ENCODE data around the gene DLX4. TPM values are rescaled to one million over a fixed set of nuclear protein-coding genes. Genes with fewer than 3 reads are reported as not detected.

DLX4 gene
- total and polyA plus RNA-seq, 7 experiments from 2014 or later, result 0.34 to 1.6 (median 0.74) TPM; not detected in 2

GRCh38 chr17:49952912-49953497 lies 16.0 kb upstream of the DLX4 start:
- Mint-ChIP-seq H3K27ac (no peak overlapping the region), H3K4me1 (peaks cover 0 to 2% (median 0%) of the 10 kb centered on the region in 7 donors), H3K36me3 (no peaks in the 10 kb centered on the region), H3K4me3 (no peak overlapping the region), H3K27me3 (peaks cover 38 to 47% (median 42%) of the 10 kb centered on the region in 5 donors), H3K9me3 (no peaks in the 10 kb centered on the region)
- ATAC-seq, result no peak
- no peak overlapping the region for H3K27ac ChIP-seq (ENCODE audit: low read depth, low read length)
- ChIA-PET POLR2A (interaction anchor here (1.1 kb wide), 1 partner anchor 43 kb away, joined by 3 read pairs; no protein-coding TSS in a partner anchor), CTCF (interaction anchor here (0.6 to 5.6 kb wide), 11 partner anchors 10 to 725 kb away, joined by 3 to 152 read pairs (median 4); partner anchors contain the start of gene DLX3)
- no peaks in the 10 kb centered on the region for H3K4me1 ChIP-seq (ENCODE audit: control insufficient read depth in 2 of 2, insufficient read depth in 2 of 2, low read length in 2 of 2)
- H3K4me3 ChIP-seq (ENCODE audit: low read length), result no peak overlapping the region
- no peaks in the 10 kb centered on the region for H3K27me3 ChIP-seq (ENCODE audit: control insufficient read depth in 2 of 2, insufficient read depth in 2 of 2, low read length in 2 of 2)
- no peak for DNase-seq
- intact Hi-C loops (cut with micrococcal nuclease), result loop anchor here (1.0 to 5.0 kb wide), 7 partner anchors 15 to 139 kb away; no protein-coding TSS in a partner anchor
- no peaks in the 10 kb centered on the region for H3K36me3 ChIP-seq (ENCODE audit: control insufficient read depth in 2 of 3, insufficient read depth in 3 of 3, low read length in 3 of 3)
- no peaks in the 10 kb centered on the region for H3K9me3 ChIP-seq (ENCODE audit: control insufficient read depth in 2 of 3, low read length in 3 of 3)

GRCh38 chr17:49955157-49955556 lies 13.8 kb upstream of the DLX4 start:
- Mint-ChIP-seq H3K27me3 (peaks cover 24 to 46% (median 34%) of the 10 kb centered on the region in 5 donors), H3K27ac (no peak overlapping the region)
- CTCF ChIA-PET, result interaction anchor here (1.0 to 1.2 kb wide), 2 partner anchors 42 to 79 kb away, joined by 3 to 6 read pairs; no protein-coding TSS in a partner anchor

GRCh38 chr17:49956780-49957179 lies 12.2 kb upstream of the DLX4 start:
- intact Hi-C loops (cut with micrococcal nuclease), result no loop called here
- Histone ChIP-seq H3K4me1 (ENCODE audit: control insufficient read depth in 2 of 2, insufficient read depth in 2 of 2, low read length in 2 of 2) (no peaks in the 10 kb centered on the region), H3K4me3 (ENCODE audit: low read length) (no peak overlapping the region), H3K9me3 (ENCODE audit: control insufficient read depth in 2 of 3, low read length in 3 of 3) (no peaks in the 10 kb centered on the region), H3K27ac (ENCODE audit: low read depth, low read length) (no peak overlapping the region), H3K27me3 (ENCODE audit: control insufficient read depth in 2 of 2, insufficient read depth in 2 of 2, low read length in 2 of 2) (no peaks in the 10 kb centered on the region), H3K36me3 (ENCODE audit: control insufficient read depth in 2 of 3, insufficient read depth in 3 of 3, low read length in 3 of 3) (no peaks in the 10 kb centered on the region)
- DNase-seq, result no peak
- no peak for ATAC-seq
- H3K4me1 Mint-ChIP-seq, result peaks cover 0 to 3% (median 0%) of the 10 kb centered on the region in 7 donors
- CTCF ChIA-PET, result interaction anchor here (0.7 to 2.0 kb wide), 3 partner anchors 40 to 77 kb away, joined by 3 to 16 read pairs (median 5); partner anchors contain the start of gene DLX3
- H3K36me3 Mint-ChIP-seq, result no peaks in the 10 kb centered on the region
- peaks cover 25 to 40% (median 38%) of the 10 kb centered on the region in 5 donors for H3K27me3 Mint-ChIP-seq
- peaks cover 0 to 1% (median 0%) of the 10 kb centered on the region in 11 donors for H3K9me3 Mint-ChIP-seq
- H3K27ac Mint-ChIP-seq, result no peak overlapping the region
- POLR2A ChIA-PET, result interaction anchor here (0.7 kb wide), 1 partner anchor 10 kb away, joined by 3 read pairs; no protein-coding TSS in a partner anchor
- no peak overlapping the region for H3K4me3 Mint-ChIP-seq

More at GRCh38 chr17:49955157-49955556, 13.8 kb upstream of the DLX4 start:
- Mint-ChIP-seq H3K4me1 (peaks cover 0 to 3% (median 0%) of the 10 kb centered on the region in 7 donors), H3K36me3 (no peaks in the 10 kb centered on the region), H3K9me3 (no peaks in the 10 kb centered on the region), H3K4me3 (no peak overlapping the region)
- intact Hi-C loops (cut with micrococcal nuclease), result no loop called here
- H3K9me3 ChIP-seq (ENCODE audit: control insufficient read depth in 2 of 3, low read length in 3 of 3), result no peaks in the 10 kb centered on the region
- H3K27me3 ChIP-seq (ENCODE audit: control insufficient read depth in 2 of 2, insufficient read depth in 2 of 2, low read length in 2 of 2), result no peaks in the 10 kb centered on the region
- ATAC-seq (no peak), DNase-seq (no peak)
- H3K4me1 ChIP-seq (ENCODE audit: control insufficient read depth in 2 of 2, insufficient read depth in 2 of 2, low read length in 2 of 2), result no peaks in the 10 kb centered on the region
- no peak overlapping the region for H3K4me3 ChIP-seq (ENCODE audit: low read length)
- no peaks in the 10 kb centered on the region for H3K36me3 ChIP-seq (ENCODE audit: control insufficient read depth in 2 of 3, insufficient read depth in 3 of 3, low read length in 3 of 3)
- POLR2A ChIA-PET, result no interaction called here
- H3K27ac ChIP-seq (ENCODE audit: low read depth, low read length), result no peak overlapping the region

- H3K27me3 ChIP-seq (ENCODE audit: control insufficient read depth in 2 of 2, insufficient read depth in 2 of 2, low read length in 2 of 2), result peaks cover 0 to 3% of the 10 kb centered on the region in 2 donors
- ChIA-PET CTCF (interaction anchor here (0.5 to 2.0 kb wide), 3 partner anchors 39 to 73 kb away, joined by 4 to 16 read pairs (median 5); partner anchors contain the start of gene DLX3), POLR2A (no interaction called here)
- H3K36me3 ChIP-seq (ENCODE audit: control insufficient read depth in 2 of 3, insufficient read depth in 3 of 3, low read length in 3 of 3), result no peaks in the 10 kb centered on the region
- H3K9me3 Mint-ChIP-seq, result peaks cover 0 to 1% (median 0%) of the 10 kb centered on the region in 11 donors
- no peaks in the 10 kb centered on the region for H3K4me1 ChIP-seq (ENCODE audit: control insufficient read depth in 2 of 2, insufficient read depth in 2 of 2, low read length in 2 of 2)
- intact Hi-C loops (cut with micrococcal nuclease), result no loop called here
- ATAC-seq, result no peak
- H3K27me3 Mint-ChIP-seq, result peaks cover 24 to 39% (median 37%) of the 10 kb centered on the region in 5 donors
- no peak for DNase-seq
- no peak overlapping the region for H3K27ac Mint-ChIP-seq
- no peak overlapping the region for H3K4me3 Mint-ChIP-seq
- no peak overlapping the region for H3K27ac ChIP-seq (ENCODE audit: low read depth, low read length)
- no peaks in the 10 kb centered on the region for H3K36me3 Mint-ChIP-seq
- no peak overlapping the region for H3K4me3 ChIP-seq (ENCODE audit: low read length)
- H3K4me1 Mint-ChIP-seq, result peaks cover 0 to 2% (median 0%) of the 10 kb centered on the region in 7 donors
- H3K9me3 ChIP-seq (ENCODE audit: control insufficient read depth in 2 of 3, low read length in 3 of 3), result no peaks in the 10 kb centered on the region
Observed at GRCh38 chr17:49957350-49957749, 11.6 kb upstream of the DLX4 start.

- H3K36me3 Mint-ChIP-seq, result no peaks in the 10 kb centered on the region
- H3K4me3 Mint-ChIP-seq, result no peak overlapping the region
- DNase-seq, result no peak
- Histone ChIP-seq H3K27me3 (ENCODE audit: control insufficient read depth in 2 of 2, insufficient read depth in 2 of 2, low read length in 2 of 2) (peaks cover 0 to 17% of the 10 kb centered on the region in 2 donors), H3K4me1 (ENCODE audit: control insufficient read depth in 2 of 2, insufficient read depth in 2 of 2, low read length in 2 of 2) (peaks cover 0 to 3% of the 10 kb centered on the region in 2 donors), H3K27ac (ENCODE audit: low read depth, low read length) (no peak overlapping the region), H3K36me3 (ENCODE audit: control insufficient read depth in 2 of 3, insufficient read depth in 3 of 3, low read length in 3 of 3) (no peaks in the 10 kb centered on the region), H3K9me3 (ENCODE audit: control insufficient read depth in 2 of 3, low read length in 3 of 3) (no peaks in the 10 kb centered on the region), H3K4me3 (ENCODE audit: low read length) (no peak overlapping the region)
- peaks cover 4 to 12% (median 5%) of the 10 kb centered on the region in 7 donors for H3K4me1 Mint-ChIP-seq
- peaks cover 30 to 43% (median 34%) of the 10 kb centered on the region in 5 donors for H3K27me3 Mint-ChIP-seq
- ChIA-PET POLR2A (no interaction called here), CTCF (interaction anchor here (0.9 kb wide), 1 partner anchor 37 kb away, joined by 3 read pairs; no protein-coding TSS in a partner anchor)
- peaks cover 0 to 5% (median 0%) of the 10 kb centered on the region in 11 donors for H3K9me3 Mint-ChIP-seq
- ATAC-seq, result no peak
- H3K27ac Mint-ChIP-seq, result no peak overlapping the region
- intact Hi-C loops (cut with micrococcal nuclease), result no loop called here
Observed at GRCh38 chr17:49958723-49959122, 10.3 kb upstream of the DLX4 start.

- Histone ChIP-seq H3K9me3 (ENCODE audit: control insufficient read depth in 2 of 3, low read length in 3 of 3) (no peaks in the 10 kb centered on the region), H3K4me3 (ENCODE audit: low read length) (no peak overlapping the region), H3K27me3 (ENCODE audit: control insufficient read depth in 2 of 2, insufficient read depth in 2 of 2, low read length in 2 of 2) (peaks cover 1 to 23% of the 10 kb centered on the region in 2 donors), H3K4me1 (ENCODE audit: control insufficient read depth in 2 of 2, insufficient read depth in 2 of 2, low read length in 2 of 2) (peaks cover 0 to 10% of the 10 kb centered on the region in 2 donors), H3K27ac (ENCODE audit: low read depth, low read length) (no peak overlapping the region), H3K36me3 (ENCODE audit: control insufficient read depth in 2 of 3, insufficient read depth in 3 of 3, low read length in 3 of 3) (no peaks in the 10 kb centered on the region)
- no peak overlapping the region for H3K27ac Mint-ChIP-seq
- no peak overlapping the region for H3K4me3 Mint-ChIP-seq
- ATAC-seq (no peak), DNase-seq (no peak)
- intact Hi-C loops (cut with micrococcal nuclease), result no loop called here
- POLR2A ChIA-PET, result no interaction called here
- H3K4me1 Mint-ChIP-seq, result peaks cover 8 to 18% (median 12%) of the 10 kb centered on the region in 7 donors
- peaks cover 0 to 5% (median 0%) of the 10 kb centered on the region in 11 donors for H3K9me3 Mint-ChIP-seq
- no peaks in the 10 kb centered on the region for H3K36me3 Mint-ChIP-seq
- CTCF ChIA-PET, result interaction anchor here (0.9 kb wide), 1 partner anchor 37 kb away, joined by 3 read pairs; no protein-coding TSS in a partner anchor
- H3K27me3 Mint-ChIP-seq, result peaks cover 33 to 44% (median 37%) of the 10 kb centered on the region in 5 donors
Observed at GRCh38 chr17:49959183-49959935, 9.6 kb upstream of the DLX4 start.

Measured in naive thymus-derived CD4-positive, alpha-beta T cell (primary cell).